SK-N-DZ (cell line): Measurements from ENCODE around the gene SLX9.

Source experiments
- DNase-seq: peaks from one replicate; pipeline ENCODE4 v3.0.0-alpha.2; 2015; ENCODE audit warnings: low spot score

Gene SLX9

DNA sequence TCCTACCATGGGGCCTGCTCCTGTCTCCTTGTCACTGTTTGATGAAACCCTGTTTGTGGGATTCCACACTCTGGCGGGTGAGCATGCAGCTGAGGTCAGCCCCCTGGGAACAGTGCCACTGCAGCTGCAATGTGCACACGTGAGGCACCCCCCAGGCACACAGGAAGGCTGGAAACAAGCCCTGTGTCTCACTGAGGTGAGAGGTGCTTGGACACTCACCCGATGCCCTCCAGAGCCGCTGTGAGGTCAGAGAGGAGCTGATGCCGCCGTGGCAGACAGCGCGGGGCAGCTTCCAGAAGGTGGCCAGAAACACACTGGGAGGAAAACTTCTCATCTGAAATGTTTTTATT is 49.7 kb downstream of the SLX9 start:
- no peak for DNase-seq

DNA sequence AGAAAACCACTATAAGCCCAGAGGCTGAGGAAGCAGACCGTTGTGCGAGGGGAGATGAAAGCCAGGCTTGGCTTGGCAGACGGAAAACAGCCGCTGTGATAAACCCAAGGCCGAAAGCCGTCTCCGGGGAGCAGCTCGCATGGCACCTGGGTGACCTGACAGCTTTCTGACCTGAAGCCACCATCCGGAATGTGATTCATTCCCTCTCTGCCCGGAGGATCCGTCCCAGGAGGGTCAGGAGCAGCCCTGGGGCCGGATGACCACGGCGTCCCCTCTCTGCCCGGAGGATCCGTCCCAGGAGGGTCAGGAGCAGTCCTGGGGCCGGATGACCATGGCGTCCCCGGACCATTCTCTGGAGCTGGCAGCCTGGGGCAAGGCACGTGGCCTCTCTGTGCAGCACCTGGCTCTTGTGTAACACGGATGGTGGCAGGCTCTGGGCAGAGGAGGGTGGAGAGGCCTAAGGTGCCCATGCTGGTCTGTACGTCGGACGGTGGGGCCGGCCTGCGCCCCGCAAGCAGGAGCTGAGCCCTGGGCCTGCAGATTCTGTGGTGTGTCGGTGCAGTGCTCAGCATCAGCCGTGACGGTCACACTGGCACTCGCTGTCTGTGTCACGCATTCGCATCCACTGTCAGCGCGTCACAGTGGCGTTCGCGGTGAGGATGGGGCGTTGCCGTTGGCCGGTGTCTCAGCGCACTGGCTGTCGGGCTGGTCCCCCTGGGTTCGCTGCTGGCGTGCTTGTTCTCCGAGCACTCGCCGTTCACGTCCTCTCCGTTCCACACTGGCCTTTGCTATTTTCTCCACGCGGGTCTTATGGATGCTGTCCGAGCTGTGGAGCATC is 50.3 kb downstream of the SLX9 start:
- DNase-seq, result no peak

DNA sequence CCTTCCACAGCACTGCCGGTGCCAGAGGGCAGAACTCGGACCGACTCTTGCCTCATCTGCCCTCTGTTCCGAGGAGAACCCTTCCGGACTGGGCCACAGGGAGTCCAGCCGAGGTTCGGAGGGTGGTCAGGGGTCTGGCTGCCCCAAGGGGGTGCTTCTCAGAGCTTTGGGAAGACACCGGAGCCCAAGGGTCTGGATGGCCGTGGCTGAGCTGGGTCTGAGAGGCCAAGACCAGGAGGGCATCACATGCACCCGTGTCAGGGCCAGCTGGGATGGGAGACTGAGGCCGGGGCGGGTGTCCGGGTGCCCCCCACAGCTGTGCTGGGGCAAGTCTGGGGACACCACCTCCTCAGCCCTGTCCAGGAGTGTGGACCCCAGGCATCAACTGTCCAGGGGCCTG is 51.1 kb downstream of the SLX9 start:
- no peak for DNase-seq

DNA sequence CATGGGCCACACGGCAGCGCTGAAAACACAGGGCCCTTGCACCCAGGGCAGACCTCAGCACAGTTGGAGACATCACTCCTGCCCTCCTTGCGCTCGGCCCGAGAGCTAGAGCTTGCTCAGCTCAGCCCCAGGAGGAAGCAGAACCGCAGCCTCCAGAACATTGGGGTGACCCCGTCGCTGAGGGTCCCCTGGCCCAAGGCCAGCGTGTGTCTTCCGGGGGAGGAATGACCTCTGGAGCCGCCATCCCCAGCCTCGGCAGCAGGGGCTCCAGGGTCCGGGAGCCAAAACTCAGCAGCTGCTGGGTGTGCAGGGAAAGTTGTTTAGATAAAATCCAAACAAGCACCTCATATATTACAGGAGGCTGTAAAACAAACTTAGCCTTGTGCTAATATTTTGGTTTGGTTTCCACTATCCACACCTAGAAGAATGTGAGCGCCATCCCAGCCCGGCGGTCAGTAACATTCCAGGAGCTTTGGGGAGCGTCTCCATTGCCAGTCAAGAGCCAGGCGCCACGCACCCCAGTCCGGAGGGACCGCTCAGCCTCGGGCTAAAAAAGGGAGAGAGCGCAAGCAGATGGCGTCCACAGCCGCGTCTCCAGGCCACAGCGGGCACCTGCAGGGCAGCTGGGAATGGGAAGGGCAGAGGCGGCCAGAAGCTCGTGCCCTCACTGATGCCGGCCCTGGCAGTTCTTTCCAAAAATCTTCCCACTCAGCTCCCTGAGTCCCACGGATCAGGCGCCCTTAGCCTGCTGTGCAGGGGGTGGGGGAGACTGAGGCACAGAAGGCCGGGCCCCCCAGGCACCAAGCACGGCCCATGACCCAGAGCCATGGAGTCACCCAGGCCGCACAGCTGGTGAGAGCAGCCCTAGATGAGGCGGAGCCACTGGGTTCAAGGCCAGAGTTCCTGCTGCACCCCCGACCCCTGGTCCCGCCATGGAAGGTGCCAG is 52.0 kb downstream of the SLX9 start:
- no peak for DNase-seq

DNA sequence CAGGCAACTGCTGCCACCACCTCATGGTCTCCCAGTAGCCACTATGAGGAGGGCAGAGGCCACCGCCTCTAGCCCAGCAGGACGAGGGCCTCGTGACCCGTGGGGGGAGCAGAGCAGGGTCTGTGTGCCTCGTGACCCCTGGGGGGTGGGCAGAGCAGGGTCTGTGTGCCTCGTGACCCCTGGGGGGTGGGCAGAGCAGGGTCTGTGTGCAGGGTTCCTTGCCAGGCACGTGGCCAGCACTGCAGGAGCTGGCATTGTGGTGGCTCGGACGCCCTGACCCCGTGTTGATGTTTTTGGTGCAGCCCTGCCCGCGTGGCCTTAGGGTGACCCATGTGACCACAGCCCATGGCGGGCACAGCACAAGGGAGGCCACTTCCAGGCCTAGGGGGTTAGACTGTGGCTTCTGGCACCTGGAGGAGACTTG is 52.8 kb downstream of the SLX9 start:
- DNase-seq, result no peak

DNA sequence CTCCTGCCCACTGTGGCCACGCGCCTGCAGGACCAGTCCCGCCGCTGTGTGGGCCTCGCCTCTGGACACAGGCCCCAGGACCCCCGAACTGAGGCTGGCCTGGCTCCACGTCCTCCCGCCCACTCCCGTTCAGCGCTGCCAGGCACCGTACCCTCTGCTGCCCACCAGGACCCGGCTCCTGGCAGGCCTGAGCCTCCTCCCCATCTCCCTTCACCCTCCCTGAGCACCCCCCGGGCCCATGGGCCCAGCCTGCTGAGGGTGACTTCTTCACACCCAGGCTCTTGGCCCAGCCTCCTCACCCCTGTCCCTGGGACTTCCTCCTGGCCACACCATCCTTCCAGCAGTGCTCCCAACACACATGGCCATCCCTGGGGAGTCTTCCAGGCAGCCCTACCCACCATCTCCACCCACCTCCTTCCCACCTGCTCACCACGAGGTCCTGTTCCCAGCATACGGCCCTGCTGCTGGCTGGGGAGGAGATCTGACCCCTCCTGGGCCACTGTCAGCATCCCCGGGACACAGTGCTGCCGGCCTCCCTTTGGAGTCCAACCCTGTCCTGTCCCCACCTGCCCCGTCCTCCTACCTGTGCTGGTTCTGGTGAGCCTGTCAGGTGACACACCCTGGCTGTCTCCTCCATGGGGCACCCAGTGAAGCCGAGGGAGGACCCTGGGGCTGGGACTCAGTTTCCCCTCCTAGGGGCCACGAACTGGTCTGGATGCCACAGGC is 53.7 kb downstream of the SLX9 start:
- DNase-seq, result no peak

DNA sequence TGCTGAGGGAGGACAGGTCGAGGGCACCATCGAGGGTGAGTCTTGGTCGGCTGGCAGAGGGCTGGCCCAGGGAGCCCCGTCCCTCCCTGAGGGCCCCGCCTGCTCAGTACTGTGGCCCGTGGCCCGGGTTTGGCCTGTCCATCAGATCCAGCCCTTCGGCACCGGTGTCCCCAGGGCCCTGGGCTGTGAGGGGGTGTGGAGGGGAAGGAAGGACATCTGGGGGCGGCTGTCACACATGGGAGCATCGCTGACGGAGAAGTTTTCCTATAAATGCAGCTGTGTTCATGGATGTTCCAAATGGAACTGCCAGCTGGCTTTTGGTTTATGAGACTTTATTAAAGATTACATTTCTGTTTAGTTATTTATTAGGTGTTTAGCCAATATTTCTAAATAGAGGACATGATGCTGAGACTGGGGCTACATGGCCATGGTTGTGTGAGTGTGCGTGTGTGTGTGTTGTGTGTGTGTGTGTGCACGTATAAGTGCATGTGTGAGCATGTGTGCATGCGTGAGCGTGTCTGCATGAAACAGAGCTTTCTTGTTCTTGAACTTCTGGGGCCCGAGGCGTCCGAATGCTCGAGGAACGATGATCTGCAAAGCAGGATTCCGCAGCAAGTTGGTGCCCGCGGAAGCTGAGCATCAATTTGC is 54.3 kb downstream of the SLX9 start:
- no peak for DNase-seq

DNA sequence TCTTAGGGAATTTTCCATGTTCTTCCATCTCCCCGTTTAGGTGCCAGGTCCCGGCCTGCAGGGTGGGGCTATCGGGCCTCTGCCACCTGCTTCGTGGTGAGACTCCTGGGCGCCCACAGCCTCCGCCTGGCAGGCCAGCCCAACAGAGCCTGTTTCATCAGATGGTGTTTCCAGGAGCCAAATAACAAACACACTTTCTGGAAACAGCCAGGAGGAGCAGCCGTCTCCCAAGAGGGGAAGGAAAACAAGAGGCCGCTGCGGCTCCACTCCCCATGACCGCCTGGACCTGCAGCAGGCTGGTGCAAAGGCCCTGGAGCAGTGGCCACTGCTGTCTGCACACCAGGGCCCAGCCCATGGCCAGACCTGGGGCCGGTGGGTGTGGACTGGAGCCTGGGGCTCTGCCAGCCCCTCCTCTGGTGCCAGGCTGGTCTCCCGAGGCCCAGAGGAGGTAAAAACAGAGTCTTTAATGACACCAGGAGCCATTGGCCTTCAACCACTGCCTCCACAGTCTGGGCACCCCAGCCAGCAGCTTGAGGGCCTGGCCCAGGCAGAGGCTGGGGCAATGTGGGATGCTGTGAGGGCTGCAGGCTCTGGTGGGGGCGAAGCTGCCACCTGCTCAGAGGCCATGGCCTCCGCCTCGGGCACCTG is 55.0 kb downstream of the SLX9 start:
- no peak for DNase-seq

DNA sequence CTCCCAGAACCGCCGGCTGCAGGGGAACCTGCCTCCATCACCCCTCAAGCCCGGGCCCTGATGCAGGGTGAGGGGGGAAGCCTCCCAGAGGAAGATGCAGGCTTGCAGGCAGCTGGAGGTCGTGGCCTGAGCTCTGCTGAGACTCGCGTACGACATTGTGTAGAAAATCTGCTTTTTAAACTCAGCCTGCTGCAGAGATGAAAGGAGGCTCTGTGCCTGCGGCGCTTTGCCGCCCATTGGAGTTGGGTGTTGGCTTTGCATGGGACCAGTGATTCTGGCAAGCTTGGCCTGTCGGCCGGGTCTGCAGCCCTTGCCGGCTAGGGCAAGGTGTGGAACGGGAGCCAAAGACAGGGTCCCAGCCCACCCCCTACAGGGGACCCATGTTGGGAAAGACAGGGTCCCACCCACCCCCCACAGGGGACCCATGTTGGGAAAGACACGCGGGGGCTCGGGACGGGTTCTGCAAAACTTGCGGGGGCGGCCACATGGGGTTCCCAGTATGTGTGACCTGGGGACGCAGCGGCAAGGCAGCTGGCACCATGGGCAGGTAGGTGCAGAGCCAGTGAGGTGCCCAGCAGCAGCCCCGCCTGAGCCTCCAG is 55.6 kb downstream of the SLX9 start:
- DNase-seq, result no peak

DNA sequence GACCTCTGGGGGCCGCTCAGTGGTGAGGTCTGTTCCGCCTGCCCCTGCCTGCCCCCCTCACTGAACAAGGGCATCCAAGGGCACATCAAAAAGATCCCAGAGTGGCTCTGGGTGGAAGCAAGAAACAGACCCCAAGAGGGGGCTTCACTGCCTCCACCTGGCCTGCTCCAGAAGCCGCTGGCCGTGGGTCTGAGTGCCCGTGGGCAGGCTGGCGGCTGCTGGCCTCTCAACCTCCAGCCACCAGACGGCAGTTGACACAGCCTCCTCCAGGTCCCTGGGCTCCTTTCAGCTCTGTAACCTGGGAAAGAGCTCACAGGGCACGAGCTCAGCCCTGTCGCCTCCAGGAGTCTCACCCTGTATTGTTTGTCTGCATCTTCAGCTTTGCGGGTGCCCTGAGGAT is 56.3 kb downstream of the SLX9 start:
- DNase-seq, result no peak

DNA sequence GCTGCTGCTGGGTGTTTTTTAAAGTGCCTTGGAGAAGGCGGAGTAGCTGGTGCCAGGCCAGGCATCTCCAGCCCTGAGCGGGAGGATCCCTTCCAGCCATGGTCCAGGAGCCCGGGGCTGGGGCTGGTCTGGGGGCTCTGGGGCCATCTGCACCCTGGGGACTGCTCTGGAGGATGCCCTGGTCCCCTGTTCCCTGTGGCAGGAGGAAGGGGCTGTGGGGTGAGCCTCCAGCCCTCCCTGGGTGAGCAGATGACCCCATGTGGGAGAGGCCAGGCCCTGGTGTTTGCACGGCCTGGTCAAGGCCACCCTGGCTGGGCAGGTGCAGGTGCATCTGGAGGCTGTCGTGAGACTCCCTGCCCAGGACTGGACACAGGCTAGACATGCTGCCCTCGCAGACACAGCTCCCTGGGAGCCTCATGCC is 56.7 kb downstream of the SLX9 start:
- no peak for DNase-seq

DNA sequence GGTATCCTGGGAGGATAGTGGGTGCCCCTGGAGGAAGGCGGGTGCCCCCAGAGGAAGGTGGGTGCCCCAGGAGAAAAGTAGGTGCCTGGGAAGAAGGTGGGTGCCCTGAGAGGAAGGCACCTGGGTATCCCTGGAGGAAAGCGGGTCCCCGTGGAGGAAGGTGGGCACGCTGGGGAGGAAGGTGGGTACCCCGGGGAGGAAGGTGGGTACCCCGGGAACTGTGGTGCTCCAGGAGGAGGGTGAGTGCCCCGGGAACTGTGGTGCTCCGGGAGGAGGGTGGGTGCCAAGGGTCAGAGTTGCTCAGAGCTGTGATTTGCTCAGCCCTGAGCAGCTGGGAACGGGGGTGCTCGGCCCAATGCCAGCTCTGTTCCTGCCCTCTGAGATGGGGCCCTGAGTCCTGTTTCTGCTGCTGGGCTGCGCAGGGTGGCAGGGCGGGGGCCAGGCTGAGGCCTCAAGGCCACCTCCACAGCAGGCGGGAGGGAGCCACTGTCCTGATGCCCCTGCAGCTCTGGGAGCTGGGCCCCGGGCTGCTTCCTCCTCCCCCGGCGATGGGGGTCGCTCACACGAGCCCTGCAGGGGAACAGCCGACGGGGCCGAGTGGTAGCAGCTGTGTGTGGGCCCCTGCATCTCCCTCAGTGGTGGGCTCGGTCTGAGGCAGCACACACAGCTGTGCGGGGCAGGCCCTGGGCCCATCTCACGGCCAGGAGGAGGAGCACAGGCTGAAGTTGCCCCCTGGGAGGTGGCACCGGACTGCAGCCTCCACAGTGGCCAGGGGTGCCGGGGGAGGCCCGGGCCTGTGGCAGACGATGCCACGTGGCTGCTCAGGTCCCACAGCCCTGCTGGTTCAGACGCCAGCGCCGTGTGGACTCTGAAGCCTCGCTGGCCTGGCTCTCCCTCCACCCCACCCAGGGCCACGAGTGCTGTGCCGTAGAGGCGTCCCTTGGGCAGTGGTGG is 57.4 kb downstream of the SLX9 start:
- DNase-seq, result no peak

DNA sequence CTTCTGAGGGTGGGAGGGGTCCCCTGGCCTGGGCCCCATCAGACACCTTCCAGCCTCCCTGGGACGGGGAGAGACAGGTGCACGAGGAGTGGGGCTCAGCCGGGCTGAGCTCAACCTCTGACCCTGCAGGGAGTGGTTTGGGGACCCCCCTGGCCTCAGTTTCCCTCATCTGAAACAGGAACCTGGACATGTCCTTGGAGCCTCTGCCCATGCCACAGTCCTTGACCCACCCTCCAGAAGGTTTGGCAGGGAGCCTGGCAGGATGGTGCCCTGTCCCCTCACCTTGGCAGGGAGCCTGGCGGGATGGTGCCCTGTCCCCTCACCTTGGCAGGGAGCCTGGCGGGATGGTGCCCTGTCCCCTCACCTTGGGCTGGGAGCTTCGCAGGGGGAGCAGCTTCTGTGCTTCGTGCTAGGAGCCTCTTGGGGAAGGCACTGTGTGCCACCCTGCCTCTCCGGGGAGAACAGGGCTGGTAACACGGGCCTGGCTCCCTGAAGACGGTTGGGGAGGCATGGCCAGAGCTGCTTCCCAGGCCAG is 58.3 kb downstream of the SLX9 start:
- no peak for DNase-seq

DNA sequence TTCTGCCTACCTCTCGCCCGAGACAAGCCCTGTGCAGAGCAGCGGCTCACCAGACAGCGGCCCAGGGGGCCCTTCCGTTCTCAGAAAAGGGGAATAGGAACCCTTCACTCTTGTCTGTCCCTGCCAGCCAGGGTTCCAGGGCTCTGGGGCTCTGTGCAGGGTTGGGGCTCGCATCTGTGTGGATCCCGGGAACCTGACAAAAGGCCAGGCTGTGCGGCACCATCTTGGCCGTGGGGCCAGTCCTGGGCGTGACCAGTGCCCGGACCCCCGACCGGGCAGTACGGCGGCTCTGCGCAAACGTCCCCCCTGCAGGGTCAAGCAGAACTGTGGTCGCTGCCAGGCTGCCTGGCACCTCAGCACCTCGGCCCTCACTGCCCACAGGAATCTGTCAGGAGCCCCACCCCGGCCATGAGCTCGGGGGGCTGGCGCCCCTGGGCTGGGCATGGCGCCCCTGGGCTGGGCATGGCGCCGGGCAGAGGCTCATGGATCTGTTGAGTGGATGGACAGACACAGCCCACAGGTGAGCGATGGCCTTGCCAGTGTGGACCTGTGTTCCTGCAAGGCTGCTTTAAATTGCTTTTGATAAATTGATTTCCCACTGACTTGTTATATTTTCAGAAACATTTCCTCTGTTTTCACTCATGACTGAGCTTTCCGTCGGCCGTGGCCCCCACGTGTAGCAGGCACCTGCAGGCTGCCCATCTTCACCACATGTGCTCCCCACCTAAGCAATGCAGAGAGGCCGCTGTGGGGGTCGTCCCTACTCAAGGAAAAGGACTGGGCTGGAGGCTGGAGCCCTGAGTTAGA is 59.0 kb downstream of the SLX9 start:
- no peak for DNase-seq

DNA sequence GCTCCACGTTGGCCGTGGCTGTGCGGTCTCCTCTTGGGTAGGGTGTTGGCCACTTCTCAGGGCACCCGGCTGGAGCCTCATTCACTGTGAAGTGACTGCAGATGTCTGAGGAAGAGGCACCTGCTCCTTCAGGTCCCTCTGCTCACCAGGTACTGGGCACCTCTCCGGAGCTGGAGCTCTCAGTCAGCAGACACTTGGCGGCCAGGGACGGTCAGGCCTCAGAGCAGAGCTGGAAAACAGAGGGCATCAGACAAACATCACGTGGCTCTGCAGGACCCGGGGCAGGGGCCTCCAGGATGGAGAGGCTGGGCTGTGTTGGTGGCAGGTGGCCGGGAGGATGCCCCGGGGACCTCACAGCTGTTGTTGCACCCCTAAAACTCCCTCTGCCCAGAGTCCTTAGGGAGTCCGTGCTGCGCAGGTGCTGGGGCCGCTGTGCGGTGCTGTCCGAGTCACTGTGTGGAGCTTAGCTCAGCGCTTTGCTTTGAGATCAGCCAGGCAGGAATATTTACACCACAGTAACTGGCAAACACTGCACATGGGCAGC is 59.7 kb downstream of the SLX9 start:
- no peak for DNase-seq

DNA sequence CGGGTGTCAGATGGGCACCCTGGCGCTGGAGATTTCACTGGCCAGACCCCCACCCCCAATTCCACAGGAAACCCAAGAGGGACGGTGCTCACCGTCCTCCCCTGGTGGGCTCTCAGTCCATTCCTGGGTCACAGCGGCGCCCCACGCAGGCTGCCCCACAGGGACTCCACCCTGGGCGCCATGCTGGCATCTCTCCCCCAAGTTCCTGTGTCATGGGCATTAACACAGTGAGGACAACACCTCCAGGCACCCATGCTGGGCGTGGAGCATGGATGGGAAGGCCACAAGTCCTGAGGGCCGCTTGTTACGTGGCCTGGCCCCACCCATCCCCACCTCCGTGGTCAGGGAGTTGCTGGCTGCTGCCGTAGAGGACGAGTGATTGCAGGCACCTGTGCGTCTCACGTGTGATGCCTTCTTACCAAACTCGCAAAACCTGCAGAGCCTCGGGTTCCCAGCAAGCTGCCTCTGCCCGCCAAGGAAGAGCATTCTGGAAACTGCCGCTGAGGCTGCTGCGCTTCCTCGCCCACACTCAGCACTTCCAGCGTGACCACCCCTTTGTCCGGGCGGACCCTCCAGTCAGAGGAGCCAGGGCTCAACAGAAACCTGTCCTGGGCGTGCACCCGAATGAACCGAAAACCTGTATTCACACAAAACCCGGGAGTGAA is 60.3 kb downstream of the SLX9 start:
- DNase-seq, result no peak

DNA sequence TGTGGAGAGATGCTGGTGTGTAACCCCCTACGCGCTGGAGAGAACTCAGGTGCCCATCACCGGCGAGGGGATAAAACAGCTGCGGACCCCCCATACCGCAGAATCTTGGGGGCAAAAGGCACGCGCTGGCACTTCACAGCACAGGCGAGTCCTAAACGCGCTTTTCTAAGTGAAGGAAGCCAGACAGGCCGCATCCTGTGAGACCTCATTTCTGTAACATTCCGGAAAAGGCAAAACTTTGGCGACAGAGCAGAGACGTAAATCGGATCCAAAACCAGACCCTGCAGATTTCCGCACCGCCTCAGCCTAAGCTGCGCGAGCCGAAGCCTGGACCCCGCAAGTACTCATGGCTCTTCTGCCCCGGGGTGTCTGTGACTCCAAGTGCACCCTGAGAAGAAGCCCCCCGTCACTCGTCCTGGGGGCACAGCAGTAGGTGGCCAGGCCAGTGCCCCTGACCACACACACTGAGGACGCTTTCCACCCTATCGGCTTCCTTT is 60.9 kb downstream of the SLX9 start:
- DNase-seq, result no peak
